ENCODE data around the gene NUBPL.
"Not testable (repeated sequence)": the region's sequence is repeated elsewhere in the genome, so short reads cannot be mapped to it uniquely, and the experiment has no call there.

NUBPL gene

GRCh38 chr14:31788340-31788739, 227.1 kb downstream of the NUBPL start:
- TF ChIP-seq MYC (IDR thresholded peaks at IDR 0.05; ENCODE audit: low read depth, low read length) (no peak), CTCF (IDR thresholded peaks at IDR 0.05; ENCODE audit: low read depth, low read length) (no peak), POLR2A (IDR thresholded peaks at IDR 0.05; ENCODE audit: extremely low read depth, insufficient read length) (no peak)
- TF ChIP-seq, protein P1, sequence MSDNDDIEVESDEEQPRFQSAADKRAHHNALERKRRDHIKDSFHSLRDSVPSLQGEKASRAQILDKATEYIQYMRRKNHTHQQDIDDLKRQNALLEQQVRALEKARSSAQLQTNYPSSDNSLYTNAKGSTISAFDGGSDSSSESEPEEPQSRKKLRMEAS (IDR thresholded peaks at IDR 0.05; ENCODE audit: low read depth, low read length) = no peak
- no peak overlapping the region for H3K4me3 ChIP-seq (ENCODE audit: low read depth, low read length)
- DNase-seq (ENCODE audit: low read depth) = peak; percentile 2

- TF ChIP-seq CTCF (IDR thresholded peaks at IDR 0.05; ENCODE audit: low read depth, low read length) = no peak
- TF ChIP-seq, protein P1 (IDR thresholded peaks at IDR 0.05; ENCODE audit: low read depth, low read length) = no peak
- no peak for TF ChIP-seq MYC (IDR thresholded peaks at IDR 0.05; ENCODE audit: low read depth, low read length)
- no peak for TF ChIP-seq POLR2A (IDR thresholded peaks at IDR 0.05; ENCODE audit: extremely low read depth, insufficient read length)
- no peak overlapping the region for H3K4me3 ChIP-seq (ENCODE audit: low read depth, low read length)
- DNase-seq (ENCODE audit: low read depth) = no peak
These were observed 231.5 kb downstream of the NUBPL start for GRCh38 chr14:31792726-31793125.

DNA sequence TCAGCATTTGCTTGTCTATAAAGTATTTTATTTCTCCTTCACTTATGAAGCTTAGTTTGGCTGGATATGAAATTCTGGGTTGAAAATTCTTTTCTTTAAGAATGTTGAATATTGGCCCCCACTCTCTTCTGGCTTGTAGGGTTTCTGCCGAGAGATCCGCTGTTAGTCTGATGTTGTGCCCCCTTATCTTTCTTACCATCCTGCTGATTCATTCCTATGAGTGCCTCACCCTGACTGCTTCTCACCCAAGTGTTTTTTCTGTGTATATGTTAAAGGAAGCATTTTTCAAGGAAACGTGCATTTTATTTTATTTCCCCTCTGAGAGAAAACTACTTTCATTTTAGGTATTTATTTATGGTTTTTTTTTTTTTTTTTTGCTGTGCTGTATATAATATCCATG, 236.7 kb downstream of the NUBPL start:
- not testable (repeated sequence) for DNase-seq (ENCODE audit: low read depth); H3K4me3 ChIP-seq (ENCODE audit: low read depth, low read length)

DNA sequence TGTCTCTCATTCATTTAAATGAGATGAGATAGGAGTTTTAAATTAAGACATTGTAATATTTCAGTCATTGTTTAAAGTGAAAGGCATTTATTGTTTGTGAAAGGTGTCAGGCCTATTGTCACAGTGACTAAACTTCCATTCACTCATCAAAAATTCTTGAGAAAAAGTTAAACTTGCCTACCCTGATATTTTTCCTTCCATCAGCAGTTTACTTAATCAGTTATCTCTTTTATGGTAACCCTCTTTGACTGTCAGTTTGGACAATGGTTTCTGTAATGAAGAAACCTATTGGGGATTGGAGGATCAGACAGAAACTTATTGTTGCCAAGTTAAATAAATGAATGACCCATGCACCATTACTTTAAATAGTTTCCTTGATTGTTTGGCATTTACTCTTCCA, 241.6 kb downstream of the NUBPL start:
- no peak for DNase-seq (ENCODE audit: low read depth)
- no peak for TF ChIP-seq MYC (IDR thresholded peaks at IDR 0.05; ENCODE audit: low read depth, low read length)
- no peak for TF ChIP-seq POLR2A (IDR thresholded peaks at IDR 0.05; ENCODE audit: extremely low read depth, insufficient read length)
- no peak for TF ChIP-seq CTCF (IDR thresholded peaks at IDR 0.05; ENCODE audit: low read depth, low read length)
- TF ChIP-seq, protein P1 (IDR thresholded peaks at IDR 0.05; ENCODE audit: low read depth, low read length) = no peak
- no peak overlapping the region for H3K4me3 ChIP-seq (ENCODE audit: low read depth, low read length)

- no peak for DNase-seq (ENCODE audit: low read depth)
- no peak overlapping the region for H3K4me3 ChIP-seq (ENCODE audit: low read depth, low read length)
- TF ChIP-seq, protein P1 (IDR thresholded peaks at IDR 0.05; ENCODE audit: low read depth, low read length) = no peak
- no peak for TF ChIP-seq CTCF (IDR thresholded peaks at IDR 0.05; ENCODE audit: low read depth, low read length)
- TF ChIP-seq MYC (IDR thresholded peaks at IDR 0.05; ENCODE audit: low read depth, low read length) = no peak
These were observed 245.0 kb downstream of the NUBPL start for GRCh38 chr14:31806249-31806648.

GRCh38 chr14:31811693-31812628, 250.8 kb downstream of the NUBPL start:
- H3K4me3 ChIP-seq (ENCODE audit: low read depth, low read length); DNase-seq (ENCODE audit: low read depth): not testable (repeated sequence)

DNA sequence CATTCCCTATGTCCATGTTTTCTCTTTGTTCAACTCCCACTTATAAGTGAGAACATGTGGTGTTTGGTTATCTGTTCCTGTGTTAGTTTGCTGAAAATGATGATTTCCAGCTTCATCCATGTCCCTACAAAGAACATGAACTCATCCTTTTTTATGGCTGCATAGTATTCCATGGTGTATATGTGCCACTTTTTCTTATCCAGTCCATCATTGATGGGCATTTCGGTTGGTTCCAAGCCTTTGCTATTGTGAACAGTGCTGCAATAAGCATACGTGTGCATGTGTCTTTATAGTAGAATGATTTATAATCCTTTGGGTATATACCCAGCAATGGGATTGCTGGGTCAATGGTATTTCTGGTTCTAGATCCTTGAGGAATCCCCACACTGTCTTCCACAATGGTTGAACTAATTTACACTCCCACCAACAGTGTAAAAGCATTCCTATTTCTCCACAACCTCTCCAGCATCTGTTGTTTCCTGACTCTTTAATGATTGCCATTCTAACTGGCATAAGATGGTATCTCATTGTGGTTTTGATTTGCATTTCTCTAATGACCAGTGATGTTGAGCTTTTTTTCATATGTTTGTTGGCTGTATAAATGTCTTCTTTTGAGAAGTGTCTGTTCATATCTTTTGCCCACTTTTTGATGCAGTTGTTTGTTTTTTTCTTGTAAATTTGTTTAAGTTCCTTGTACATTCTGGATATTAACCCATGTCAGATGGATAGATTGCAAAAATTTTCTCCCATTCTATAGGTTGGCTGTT, 252.7 kb downstream of the NUBPL start:
- DNase-seq (ENCODE audit: low read depth); H3K4me3 ChIP-seq (ENCODE audit: low read depth, low read length): not testable (repeated sequence)
